ENCODE data around the gene DNMT3L. TPM values are rescaled to one million over a fixed set of nuclear protein-coding genes. Genes with fewer than 3 reads are reported as not detected.
"Not testable (repeated sequence)": the region's sequence is repeated elsewhere in the genome, so short reads cannot be mapped to it uniquely, and the experiment has no call there.

DNMT3L gene
- total RNA-seq, 4 donors from 2014 or later, result not detected

- Histone ChIP-seq H3K9me3 (no peaks in the 10 kb centered on the region), H3K4me3 (no peak overlapping the region), H3K4me1 (peaks cover 59% of the 10 kb centered on the region), H3K36me3 (peaks cover 26% of the 10 kb centered on the region), H3K27ac (no peak overlapping the region), H3K27me3 (no peaks in the 10 kb centered on the region)
- TF ChIP-seq POLR2AphosphoS5 (IDR thresholded peaks at IDR 0.05) (no peak), EP300 (IDR thresholded peaks at IDR 0.05) (no peak), CTCF (IDR thresholded peaks at IDR 0.05) (peak in 1 of 2 donors; percentile 72)
- no peak for DNase-seq (ENCODE audit: low spot score in 2 of 2)
- 0% methylated on average over 1 of the region's 8 CpGs for WGBS
Measured at GRCh38 chr21:44304877-44305293, 43.2 kb upstream of the DNMT3L start.

GRCh38 chr21:44304011-44304616, 42.4 kb upstream of the DNMT3L start:
- no peak for TF ChIP-seq POLR2A (IDR thresholded peaks at IDR 0.05)
- TF ChIP-seq POLR2AphosphoS5 (IDR thresholded peaks at IDR 0.05), result no peak
- no peak for TF ChIP-seq CTCF (IDR thresholded peaks at IDR 0.05)
- no peak for TF ChIP-seq EP300 (IDR thresholded peaks at IDR 0.05)
- peaks cover 21% of the 10 kb centered on the region for H3K36me3 ChIP-seq
- peaks cover 66% of the 10 kb centered on the region for H3K4me1 ChIP-seq
- 47% methylated on average over 6 of the region's 16 CpGs for WGBS
- no peak overlapping the region for H3K4me3 ChIP-seq
- no peaks in the 10 kb centered on the region for H3K9me3 ChIP-seq
- DNase-seq (ENCODE audit: low spot score in 2 of 2), result no peak
- no peaks in the 10 kb centered on the region for H3K27me3 ChIP-seq
- peak overlapping the region; percentile 23 for H3K27ac ChIP-seq

DNA sequence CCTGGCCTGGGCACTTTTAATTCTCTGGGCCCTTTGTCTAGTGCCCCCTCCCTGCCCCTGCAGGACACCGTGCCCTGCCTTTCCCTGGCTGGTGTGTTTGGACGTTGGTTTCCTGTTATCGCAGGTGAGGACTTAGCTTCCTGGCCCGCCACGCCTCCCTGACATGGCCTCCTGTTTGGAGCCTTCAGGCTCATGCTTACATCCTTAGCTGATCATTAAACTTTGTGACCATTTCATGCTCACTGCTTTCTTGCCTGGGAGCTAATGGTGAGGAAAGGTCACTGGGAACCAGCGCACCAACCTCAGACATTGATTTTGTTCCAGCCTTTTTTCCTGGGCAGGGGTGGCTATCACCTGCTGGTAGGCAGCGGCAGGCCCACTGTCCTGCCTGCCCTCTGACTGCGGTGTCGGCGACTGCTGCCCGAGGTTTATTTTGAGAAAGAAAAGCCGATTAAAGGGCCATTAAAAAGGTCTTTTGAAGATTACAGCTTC, 41.8 kb upstream of the DNMT3L start:
- no peak for DNase-seq (ENCODE audit: low spot score in 2 of 2)
- peaks cover 71% of the 10 kb centered on the region for H3K4me1 ChIP-seq
- H3K4me3 ChIP-seq, result no peak overlapping the region
- peaks cover 21% of the 10 kb centered on the region for H3K36me3 ChIP-seq
- TF ChIP-seq POLR2AphosphoS5 (IDR thresholded peaks at IDR 0.05) (no peak), POLR2A (IDR thresholded peaks at IDR 0.05) (no peak), EP300 (IDR thresholded peaks at IDR 0.05) (no peak), CTCF (IDR thresholded peaks at IDR 0.05) (no peak)
- H3K27ac ChIP-seq, result peak overlapping the region; percentile 23
- no peaks in the 10 kb centered on the region for H3K27me3 ChIP-seq
- H3K9me3 ChIP-seq, result no peaks in the 10 kb centered on the region
- WGBS, result 66% methylated on average over 12 of the region's 12 CpGs

DNA sequence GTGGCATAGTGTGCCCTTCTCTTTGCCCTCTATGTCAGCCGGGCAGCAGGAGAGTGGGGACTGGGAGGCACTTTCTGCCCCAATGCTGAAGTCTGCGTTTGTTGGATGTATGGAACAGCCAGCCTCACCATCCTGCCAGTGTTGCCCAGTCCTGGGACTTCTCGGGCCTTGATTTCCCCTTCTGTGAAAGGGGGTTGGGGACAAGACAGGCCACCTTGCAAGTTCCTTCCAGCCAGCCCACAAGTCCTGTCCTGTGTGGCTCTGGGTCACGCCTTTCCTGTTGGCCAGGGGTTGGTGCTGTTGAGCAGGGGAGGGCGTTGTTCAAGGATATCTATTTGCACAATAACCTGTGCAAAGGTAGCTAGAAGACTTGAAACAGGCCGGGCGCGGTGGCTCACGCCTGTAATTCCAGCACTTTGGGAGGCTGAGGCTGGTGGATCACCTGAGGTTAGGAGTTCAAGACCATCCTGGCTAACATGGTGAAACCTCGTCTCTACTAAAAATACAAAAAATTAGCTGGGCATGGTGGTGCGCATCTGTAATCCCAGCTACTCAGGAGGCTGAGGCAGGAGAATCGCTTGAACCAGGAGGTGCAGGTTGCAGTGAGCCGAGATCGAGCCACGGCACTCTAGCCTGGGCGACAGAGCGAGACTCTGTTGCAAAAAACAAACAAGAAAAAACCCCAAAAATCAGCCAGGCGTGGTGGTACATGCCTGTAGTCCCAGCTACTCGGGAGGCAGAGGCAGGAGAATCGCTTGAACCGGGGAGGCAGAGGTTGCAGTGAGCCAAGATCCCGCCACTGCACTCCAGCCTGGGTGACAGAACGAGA, 41.1 kb upstream of the DNMT3L start:
- WGBS, result 84% methylated on average over 20 of the region's 23 CpGs
- H3K27ac ChIP-seq; DNase-seq (ENCODE audit: low spot score in 2 of 2); H3K4me3 ChIP-seq; H3K27me3 ChIP-seq; H3K9me3 ChIP-seq: not testable (repeated sequence)
- peaks cover 77% of the 10 kb centered on the region for H3K4me1 ChIP-seq
- peaks cover 15% of the 10 kb centered on the region for H3K36me3 ChIP-seq

GRCh38 chr21:44301961-44302406, 40.3 kb upstream of the DNMT3L start:
- no peaks in the 10 kb centered on the region for H3K9me3 ChIP-seq
- H3K36me3 ChIP-seq, result peaks cover 7% of the 10 kb centered on the region
- H3K27ac ChIP-seq, result no peak overlapping the region
- H3K4me3 ChIP-seq, result no peak overlapping the region
- WGBS, result 52% methylated on average over 7 of the region's 9 CpGs
- DNase-seq (ENCODE audit: low spot score in 2 of 2), result no peak
- H3K27me3 ChIP-seq, result no peaks in the 10 kb centered on the region
- TF ChIP-seq CTCF (IDR thresholded peaks at IDR 0.05), result no peak
- no peak for TF ChIP-seq POLR2AphosphoS5 (IDR thresholded peaks at IDR 0.05)
- no peak for TF ChIP-seq POLR2A (IDR thresholded peaks at IDR 0.05)
- no peak for TF ChIP-seq EP300 (IDR thresholded peaks at IDR 0.05)
- peaks cover 84% of the 10 kb centered on the region for H3K4me1 ChIP-seq
